Osteoblast (primary cell): ENCODE data around the gene EXOC3. TPM values are rescaled to one million over a fixed set of nuclear protein-coding genes. Genes with fewer than 3 reads are reported as not detected.

Experiments
- DNase-seq: peaks from one replicate; pipeline ENCODE4 v3.0.0; 2011; ENCODE audit warnings: low spot score, mixed read lengths; ENCODE audit not compliant: insufficient read length; ENCODE audit errors: missing footprints
- H2AFZ ChIP-seq: 2 replicates; pipeline ENCODE4 v1.6.0; 2011; ENCODE audit warnings: mild to moderate bottlenecking, low read length
- H3K27ac ChIP-seq: 2 replicates; pipeline ENCODE4 v1.5.1; 2011; ENCODE audit warnings: mild to moderate bottlenecking, low read depth, low read length, moderate library complexity
- H3K27me3 ChIP-seq: 2 replicates; pipeline ENCODE4 v1.6.0; 2012; ENCODE audit warnings: mild to moderate bottlenecking, control low read depth, inconsistent platforms, low read length, moderate library complexity; ENCODE audit not compliant: insufficient read depth
- H3K36me3 ChIP-seq: 2 replicates; pipeline ENCODE4 v1.5.1; 2011; ENCODE audit warnings: mild to moderate bottlenecking, low read length, control low read depth, moderate library complexity; ENCODE audit not compliant: insufficient read depth
- H3K4me1 ChIP-seq: 2 replicates; pipeline ENCODE4 v1.5.1; 2011; ENCODE audit warnings: mild to moderate bottlenecking, low read length, control low read depth, moderate library complexity; ENCODE audit not compliant: insufficient read depth
- H3K4me2 ChIP-seq: 2 replicates; pipeline ENCODE4 v1.6.0; 2011; ENCODE audit warnings: mild to moderate bottlenecking, low read length; ENCODE audit not compliant: insufficient read depth
- H3K4me3 ChIP-seq: fragments of 200-600 bp; sonication (generic); 3 replicates; pipeline ENCODE4 v1.5.1; 2012; ENCODE audit warnings: mild to moderate bottlenecking, low read length, inconsistent platforms; ENCODE audit not compliant: insufficient read depth
- H3K79me2 ChIP-seq: 2 replicates; pipeline ENCODE4 v1.6.0; 2012; ENCODE audit warnings: mild to moderate bottlenecking, low read length, control low read depth, inconsistent platforms; ENCODE audit not compliant: insufficient read depth
- H3K9me3 ChIP-seq: 2 replicates; pipeline ENCODE4 v1.5.1; 2011; ENCODE audit warnings: low read depth, low read length, control low read depth
- H4K20me1 ChIP-seq: 2 replicates; pipeline ENCODE4 v1.6.0; 2012; ENCODE audit warnings: mild to moderate bottlenecking, low read length, control low read depth; ENCODE audit not compliant: insufficient read depth
- total RNA-seq: library from RNA; depleted of rRNA; stranded (reverse); fragments of >200 nt; gene quantifications from 2 replicates; pipeline ENCODE4 v1.2.3, GENCODE V29; 2012
- TF ChIP-seq, protein P1 (sequence below): IDR thresholded peaks from 2 replicates; pipeline ENCODE4 v1.5.1; 2011; ENCODE audit warnings: mild to moderate bottlenecking, low read depth, low read length, moderate library complexity; ENCODE audit errors: extremely low read depth

The EXOC3 gene
- total RNA-seq, 1 donor: 49.2 TPM

DNA sequence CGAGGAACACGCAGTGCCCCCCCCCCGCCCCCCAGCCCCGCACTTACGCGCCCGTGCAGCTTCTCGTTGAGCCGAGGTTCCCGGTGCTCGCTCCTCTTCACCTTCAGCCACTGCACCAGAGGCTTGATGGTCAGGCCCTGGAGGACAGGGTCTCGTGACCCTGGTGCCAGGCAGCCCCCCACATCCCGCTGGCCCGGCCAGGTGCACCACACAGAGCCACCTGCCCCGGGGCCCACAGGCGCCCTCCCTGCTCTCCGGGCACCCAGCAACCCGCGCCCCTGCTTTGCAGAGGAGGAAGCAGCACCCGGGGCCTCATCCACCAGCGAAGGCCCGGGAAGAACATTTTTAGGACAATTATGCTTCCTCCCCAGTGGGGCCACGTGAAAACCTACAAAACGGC lies 39.0 kb downstream of the EXOC3 start:
- Histone ChIP-seq H3K4me3 (no peak overlapping the region), H4K20me1 (peaks cover 10% of the 10 kb centered on the region), H3K9me3 (no peaks in the 10 kb centered on the region), H2AFZ (no peak overlapping the region), H3K4me1 (no peaks in the 10 kb centered on the region), H3K27ac (no peak overlapping the region), H3K79me2 (no peaks in the 10 kb centered on the region), H3K4me2 (no peak overlapping the region), H3K27me3 (peaks cover 19% of the 10 kb centered on the region), H3K36me3 (no peaks in the 10 kb centered on the region)
- no peak for DNase-seq
- TF ChIP-seq, protein P1, sequence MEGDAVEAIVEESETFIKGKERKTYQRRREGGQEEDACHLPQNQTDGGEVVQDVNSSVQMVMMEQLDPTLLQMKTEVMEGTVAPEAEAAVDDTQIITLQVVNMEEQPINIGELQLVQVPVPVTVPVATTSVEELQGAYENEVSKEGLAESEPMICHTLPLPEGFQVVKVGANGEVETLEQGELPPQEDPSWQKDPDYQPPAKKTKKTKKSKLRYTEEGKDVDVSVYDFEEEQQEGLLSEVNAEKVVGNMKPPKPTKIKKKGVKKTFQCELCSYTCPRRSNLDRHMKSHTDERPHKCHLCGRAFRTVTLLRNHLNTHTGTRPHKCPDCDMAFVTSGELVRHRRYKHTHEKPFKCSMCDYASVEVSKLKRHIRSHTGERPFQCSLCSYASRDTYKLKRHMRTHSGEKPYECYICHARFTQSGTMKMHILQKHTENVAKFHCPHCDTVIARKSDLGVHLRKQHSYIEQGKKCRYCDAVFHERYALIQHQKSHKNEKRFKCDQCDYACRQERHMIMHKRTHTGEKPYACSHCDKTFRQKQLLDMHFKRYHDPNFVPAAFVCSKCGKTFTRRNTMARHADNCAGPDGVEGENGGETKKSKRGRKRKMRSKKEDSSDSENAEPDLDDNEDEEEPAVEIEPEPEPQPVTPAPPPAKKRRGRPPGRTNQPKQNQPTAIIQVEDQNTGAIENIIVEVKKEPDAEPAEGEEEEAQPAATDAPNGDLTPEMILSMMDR: no peak

- peaks cover 5% of the 10 kb centered on the region for H4K20me1 ChIP-seq
- DNase-seq: no peak
- H3K27me3 ChIP-seq: peaks cover 17% of the 10 kb centered on the region
- H3K36me3 ChIP-seq: no peaks in the 10 kb centered on the region
- H3K9me3 ChIP-seq: no peaks in the 10 kb centered on the region
- no peak overlapping the region for H3K4me3 ChIP-seq
- H3K79me2 ChIP-seq: no peaks in the 10 kb centered on the region
- H3K4me1 ChIP-seq: no peaks in the 10 kb centered on the region
- no peak overlapping the region for H3K27ac ChIP-seq
- TF ChIP-seq, protein P1: no peak
- no peak overlapping the region for H2AFZ ChIP-seq
- H3K4me2 ChIP-seq: no peak overlapping the region
These were observed 39.5 kb downstream of the EXOC3 start for GRCh38 chr5:482506-482905.

GRCh38 chr5:483011-483410 lies 40.0 kb downstream of the EXOC3 start:
- Histone ChIP-seq H2AFZ (no peak overlapping the region), H3K4me1 (no peaks in the 10 kb centered on the region), H4K20me1 (peaks cover 3% of the 10 kb centered on the region), H3K9me3 (no peaks in the 10 kb centered on the region), H3K27ac (no peak overlapping the region), H3K36me3 (no peaks in the 10 kb centered on the region), H3K79me2 (no peaks in the 10 kb centered on the region), H3K4me3 (no peak overlapping the region), H3K4me2 (no peak overlapping the region), H3K27me3 (peaks cover 13% of the 10 kb centered on the region)
- TF ChIP-seq, protein P1: no peak
- no peak for DNase-seq

DNA sequence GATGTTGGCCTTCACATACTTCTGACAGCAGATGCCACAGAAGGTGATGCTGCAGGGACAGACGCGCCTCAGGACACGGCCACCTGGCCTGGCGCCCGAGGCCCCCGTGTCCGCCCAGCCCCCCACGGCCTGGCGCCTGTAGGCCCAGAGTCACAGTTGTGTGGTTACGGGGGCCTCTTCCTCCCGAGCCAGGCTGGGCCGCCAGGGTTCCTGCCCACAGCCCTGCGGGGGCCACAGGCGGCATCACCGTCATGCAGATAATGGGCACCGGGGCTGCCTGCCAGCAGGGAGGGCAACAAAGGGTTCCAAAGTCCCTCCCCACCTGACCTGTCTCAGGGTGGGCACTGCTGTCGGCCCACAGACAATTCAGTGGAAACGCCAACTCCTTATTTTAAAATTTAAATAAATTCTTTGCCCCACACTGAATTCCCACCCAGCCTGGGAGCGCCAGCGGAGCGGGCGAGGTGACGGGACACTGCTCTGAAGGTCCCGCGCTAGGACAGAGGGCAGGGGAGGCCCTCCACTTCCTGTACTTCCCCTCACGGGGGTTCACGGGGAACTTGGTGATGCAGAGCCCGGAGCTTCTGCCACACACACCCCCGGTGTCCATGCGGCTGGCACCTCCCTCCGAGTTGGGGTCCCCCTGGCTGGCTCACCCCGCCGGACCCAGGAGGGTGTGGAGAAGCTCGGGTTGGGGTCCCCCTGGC lies 40.6 kb downstream of the EXOC3 start:
- Histone ChIP-seq H3K27ac (no peak overlapping the region), H3K27me3 (peaks cover 13% of the 10 kb centered on the region), H3K79me2 (no peaks in the 10 kb centered on the region), H2AFZ (no peak overlapping the region), H3K4me1 (no peaks in the 10 kb centered on the region), H4K20me1 (peaks cover 3% of the 10 kb centered on the region), H3K9me3 (no peaks in the 10 kb centered on the region), H3K4me2 (no peak overlapping the region), H3K36me3 (no peaks in the 10 kb centered on the region), H3K4me3 (no peak overlapping the region)
- TF ChIP-seq, protein P1: no peak
- DNase-seq: no peak
